ENCODE measurements around the gene CYP39A1.
A peak's percentile ranks its signal among the peaks of the same experiment; 100 is the strongest.

CYP39A1 gene, protein sequence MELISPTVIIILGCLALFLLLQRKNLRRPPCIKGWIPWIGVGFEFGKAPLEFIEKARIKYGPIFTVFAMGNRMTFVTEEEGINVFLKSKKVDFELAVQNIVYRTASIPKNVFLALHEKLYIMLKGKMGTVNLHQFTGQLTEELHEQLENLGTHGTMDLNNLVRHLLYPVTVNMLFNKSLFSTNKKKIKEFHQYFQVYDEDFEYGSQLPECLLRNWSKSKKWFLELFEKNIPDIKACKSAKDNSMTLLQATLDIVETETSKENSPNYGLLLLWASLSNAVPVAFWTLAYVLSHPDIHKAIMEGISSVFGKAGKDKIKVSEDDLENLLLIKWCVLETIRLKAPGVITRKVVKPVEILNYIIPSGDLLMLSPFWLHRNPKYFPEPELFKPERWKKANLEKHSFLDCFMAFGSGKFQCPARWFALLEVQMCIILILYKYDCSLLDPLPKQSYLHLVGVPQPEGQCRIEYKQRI

DNA sequence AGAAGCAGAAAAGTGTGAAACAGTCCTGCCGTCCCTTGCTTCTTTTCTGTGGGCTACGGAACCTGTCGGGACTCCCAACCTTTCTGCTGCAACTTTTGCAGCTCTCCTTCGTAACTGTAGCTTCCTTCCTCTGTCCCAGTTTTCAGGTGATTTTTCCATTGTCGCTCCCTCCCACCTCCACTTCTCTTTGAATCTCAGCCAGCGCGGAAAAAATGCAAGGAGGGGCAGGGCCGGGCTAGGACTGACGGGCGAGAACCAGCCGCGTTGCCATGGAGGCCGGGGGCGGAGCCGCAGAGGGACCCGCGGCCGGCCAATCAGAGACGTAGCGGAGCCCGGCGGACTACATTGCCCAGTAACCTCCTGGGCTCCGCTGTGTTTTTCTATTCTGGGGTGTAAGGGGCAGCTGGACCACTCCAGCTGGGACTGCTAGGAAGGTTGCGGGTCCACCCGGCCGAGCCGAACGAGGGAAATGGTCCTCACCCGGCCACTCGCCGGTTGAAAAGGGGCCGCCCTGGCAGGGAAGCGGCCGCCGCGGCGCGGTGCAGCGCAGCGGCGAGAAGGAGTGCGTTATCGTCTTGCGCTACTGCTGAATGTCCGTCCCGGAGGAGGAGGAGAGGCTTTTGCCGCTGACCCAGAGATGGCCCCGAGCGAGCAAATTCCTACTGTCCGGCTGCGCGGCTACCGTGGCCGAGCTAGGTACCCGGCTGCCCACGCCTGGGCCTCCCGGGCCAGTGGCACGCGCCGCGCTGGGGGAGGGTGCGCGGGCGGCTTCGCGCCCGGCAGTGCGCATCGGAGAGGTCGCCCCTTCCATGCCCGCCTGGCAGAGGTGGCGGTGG is at the start of gene CYP39A1, which contains the start of gene SLC25A27:
CYP39A1 (minus strand) TSS at position 216 of the 836 bp plus-strand sequence. CDS start 236 bp downstream, outside the sequence.
SLC25A27 (plus strand) TSS at position 373 of the 836 bp plus-strand sequence; CDS start at position 591, 218 bp downstream.
- H3K4me1 Mint-ChIP-seq = peaks cover 10% of the 10 kb centered on the region
- H3K27me3 Mint-ChIP-seq = peaks cover 17% of the 10 kb centered on the region
- DNase-seq (ENCODE audit: low spot score in 2 of 2) = peak; percentile 71
- no peaks in the 10 kb centered on the region for H3K9me3 Mint-ChIP-seq
- peak within 1 kb of the TSS; percentile 89 for H3K4me3 Mint-ChIP-seq
- ATAC-seq (ENCODE audit: low read depth) = peak; percentile 100
- peaks cover 3% of the 10 kb centered on the region for H3K36me3 Mint-ChIP-seq
- peak within 1 kb of the TSS; percentile 21 for H3K27ac Mint-ChIP-seq

DNA sequence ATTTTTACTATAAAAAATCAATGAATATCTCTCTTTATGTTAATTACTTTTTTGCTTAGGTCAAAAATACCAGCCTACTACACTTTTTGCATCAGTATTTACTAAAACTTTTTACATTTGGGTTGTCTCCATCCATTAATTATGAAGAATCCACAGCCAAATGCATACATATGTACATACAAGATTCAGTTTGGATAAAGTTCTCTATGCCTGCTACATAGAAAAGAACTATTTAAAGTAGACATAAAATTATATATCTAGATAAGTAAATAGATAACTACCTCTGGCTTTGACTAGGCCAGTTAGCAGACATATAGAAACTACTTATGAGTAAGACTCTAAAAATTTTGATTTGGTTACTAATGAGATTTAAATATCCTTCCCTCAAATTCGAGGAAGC is 47.4 kb upstream of the CYP39A1 start:
- DNase-seq (ENCODE audit: low spot score in 2 of 2) = no peak
- Mint-ChIP-seq H3K9me3 (no peaks in the 10 kb centered on the region), H3K4me1 (no peaks in the 10 kb centered on the region), H3K27me3 (no peaks in the 10 kb centered on the region), H3K27ac (no peak overlapping the region), H3K36me3 (no peaks in the 10 kb centered on the region), H3K4me3 (no peak overlapping the region)
- ATAC-seq (ENCODE audit: low read depth) = no peak

DNA sequence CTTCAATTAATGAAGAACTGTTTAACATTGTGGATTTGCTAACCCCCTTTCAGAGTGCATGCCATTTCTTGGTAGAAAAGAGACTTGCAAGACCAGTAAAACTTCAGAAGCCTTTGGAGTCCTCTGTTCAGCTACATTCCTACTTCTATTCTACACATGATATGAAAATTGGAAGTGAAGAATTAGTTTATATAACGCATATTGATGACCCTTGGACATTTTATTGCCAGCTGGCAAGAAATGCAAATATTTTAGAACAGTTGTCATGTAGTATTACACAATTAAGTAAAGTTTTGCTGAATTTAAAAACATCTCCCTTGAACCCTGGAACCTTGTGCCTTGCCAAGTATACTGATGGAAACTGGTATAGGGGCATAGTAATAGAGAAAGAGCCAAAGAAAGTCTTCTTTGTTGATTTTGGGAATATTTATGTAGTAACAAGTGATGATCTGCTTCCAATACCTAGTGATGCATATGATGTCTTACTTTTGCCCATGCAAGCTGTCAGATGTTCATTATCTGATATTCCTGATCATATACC is 38.4 kb upstream of the CYP39A1 start:
- H3K9me3 Mint-ChIP-seq = no peaks in the 10 kb centered on the region
- peaks cover 4% of the 10 kb centered on the region for H3K27me3 Mint-ChIP-seq
- DNase-seq (ENCODE audit: low spot score in 2 of 2) (no peak), ATAC-seq (ENCODE audit: low read depth) (no peak)
- no peaks in the 10 kb centered on the region for H3K36me3 Mint-ChIP-seq
- H3K4me3 Mint-ChIP-seq = no peak overlapping the region
- no peak overlapping the region for H3K27ac Mint-ChIP-seq
- no peaks in the 10 kb centered on the region for H3K4me1 Mint-ChIP-seq

DNA sequence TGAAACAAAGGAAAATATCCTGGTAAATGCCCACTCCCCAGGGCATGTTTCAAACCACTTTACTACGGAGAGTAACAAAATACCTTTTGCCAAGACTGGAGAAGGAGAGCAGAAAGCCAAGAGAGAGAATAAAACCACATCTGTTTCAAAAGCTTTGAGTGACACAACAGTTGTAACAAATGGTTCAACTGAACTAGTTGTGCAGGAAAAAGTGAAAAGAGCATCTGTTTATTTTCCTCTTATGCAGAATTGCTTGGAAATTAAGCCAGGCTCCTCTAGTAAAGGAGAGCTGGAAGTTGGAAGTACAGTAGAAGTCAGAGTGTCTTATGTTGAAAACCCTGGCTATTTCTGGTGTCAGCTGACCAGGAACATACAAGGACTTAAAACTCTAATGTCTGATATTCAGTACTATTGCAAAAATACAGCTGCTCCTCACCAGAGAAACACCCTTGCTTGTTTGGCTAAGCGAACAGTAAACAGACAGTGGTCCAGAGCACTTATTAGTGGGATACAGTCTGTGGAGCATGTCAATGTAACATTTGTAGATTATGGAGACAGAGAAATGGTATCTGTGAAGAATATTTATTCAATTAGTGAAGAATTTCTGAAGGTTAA is 37.6 kb upstream of the CYP39A1 start:
- no peaks in the 10 kb centered on the region for H3K4me1 Mint-ChIP-seq
- DNase-seq (ENCODE audit: low spot score in 2 of 2) (no peak), ATAC-seq (ENCODE audit: low read depth) (no peak)
- H3K9me3 Mint-ChIP-seq = no peaks in the 10 kb centered on the region
- H3K4me3 Mint-ChIP-seq = no peak overlapping the region
- no peak overlapping the region for H3K27ac Mint-ChIP-seq
- H3K36me3 Mint-ChIP-seq = no peaks in the 10 kb centered on the region
- H3K27me3 Mint-ChIP-seq = peaks cover 4% of the 10 kb centered on the region

DNA sequence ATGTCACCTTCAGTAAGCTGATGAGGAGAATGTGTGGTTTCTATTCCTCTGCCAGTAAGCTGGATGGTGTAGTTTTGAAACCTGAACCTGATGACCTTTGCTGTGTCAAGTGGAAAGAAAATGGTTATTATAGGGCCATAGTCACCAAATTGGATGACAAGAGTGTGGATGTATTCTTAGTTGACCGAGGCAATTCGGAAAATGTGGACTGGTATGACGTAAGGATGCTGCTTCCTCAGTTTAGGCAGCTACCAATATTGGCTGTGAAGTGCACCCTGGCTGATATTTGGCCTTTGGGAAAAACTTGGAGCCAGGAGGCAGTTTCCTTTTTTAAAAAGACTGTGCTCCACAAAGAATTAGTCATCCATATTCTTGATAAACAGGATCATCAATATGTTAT is 37.0 kb upstream of the CYP39A1 start:
- DNase-seq (ENCODE audit: low spot score in 2 of 2) (no peak), ATAC-seq (ENCODE audit: low read depth) (no peak)
- Mint-ChIP-seq H3K4me1 (no peaks in the 10 kb centered on the region), H3K27me3 (peaks cover 4% of the 10 kb centered on the region), H3K36me3 (no peaks in the 10 kb centered on the region), H3K9me3 (no peaks in the 10 kb centered on the region), H3K27ac (no peak overlapping the region), H3K4me3 (no peak overlapping the region)

DNA sequence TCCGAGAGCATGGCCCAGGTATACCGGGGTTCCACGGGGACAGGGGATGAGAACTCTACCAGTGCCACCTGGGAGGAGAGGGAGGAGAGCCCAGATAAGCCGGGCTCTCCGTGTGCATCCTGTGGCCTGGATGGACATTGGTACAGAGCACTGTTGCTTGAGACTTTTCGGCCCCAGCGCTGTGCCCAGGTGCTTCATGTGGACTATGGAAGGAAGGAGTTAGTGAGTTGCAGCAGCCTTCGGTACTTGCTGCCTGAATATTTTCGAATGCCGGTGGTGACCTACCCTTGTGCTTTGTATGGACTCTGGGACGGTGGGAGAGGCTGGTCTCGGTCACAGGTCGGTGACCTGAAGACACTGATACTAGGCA is 36.3 kb upstream of the CYP39A1 start:
- DNase-seq (ENCODE audit: low spot score in 2 of 2) (no peak), ATAC-seq (ENCODE audit: low read depth) (no peak)
- H3K4me3 Mint-ChIP-seq = no peak overlapping the region
- no peaks in the 10 kb centered on the region for H3K36me3 Mint-ChIP-seq
- no peak overlapping the region for H3K27ac Mint-ChIP-seq
- H3K4me1 Mint-ChIP-seq = no peaks in the 10 kb centered on the region
- H3K9me3 Mint-ChIP-seq = no peaks in the 10 kb centered on the region
- H3K27me3 Mint-ChIP-seq = peaks cover 4% of the 10 kb centered on the region

DNA sequence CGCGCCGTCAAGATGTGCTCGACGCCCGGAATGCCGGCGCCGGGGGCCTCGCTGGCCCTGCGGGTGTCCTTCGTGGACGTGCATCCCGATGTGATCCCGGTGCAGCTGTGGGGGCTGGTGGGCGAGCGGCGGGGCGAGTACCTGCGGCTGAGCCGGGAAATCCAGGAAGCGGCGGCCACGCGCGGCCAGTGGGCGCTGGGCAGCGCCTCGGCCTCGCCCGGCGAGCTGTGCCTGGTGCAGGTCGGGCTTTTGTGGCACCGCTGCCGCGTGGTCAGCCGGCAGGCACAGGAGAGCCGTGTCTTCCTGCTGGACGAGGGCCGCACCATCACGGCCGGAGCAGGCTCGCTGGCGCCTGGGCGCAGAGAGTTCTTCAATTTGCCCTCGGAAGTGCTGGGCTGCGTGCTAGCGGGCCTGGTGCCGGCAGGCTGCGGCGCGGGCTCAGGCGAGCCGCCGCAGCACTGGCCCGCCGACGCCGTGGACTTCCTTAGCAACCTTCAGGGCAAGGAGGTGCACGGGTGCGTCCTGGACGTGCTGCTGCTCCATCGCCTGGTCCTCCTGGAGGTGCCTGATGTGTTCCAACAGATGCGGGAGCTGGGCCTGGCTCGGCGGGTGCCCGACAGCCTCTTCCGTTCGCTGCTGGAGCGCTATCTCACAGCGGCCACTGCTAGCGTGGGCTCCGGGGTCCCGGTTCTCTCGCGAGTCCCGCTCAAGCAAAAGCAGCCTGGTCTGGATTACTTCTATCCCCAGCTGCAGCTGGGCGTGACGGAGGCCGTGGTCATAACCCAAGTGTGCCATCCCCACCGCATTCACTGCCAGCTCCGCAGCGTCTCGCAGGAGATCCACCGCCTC is 35.7 kb upstream of the CYP39A1 start:
- ATAC-seq (ENCODE audit: low read depth) = no peak
- H3K27ac Mint-ChIP-seq = no peak overlapping the region

DNA sequence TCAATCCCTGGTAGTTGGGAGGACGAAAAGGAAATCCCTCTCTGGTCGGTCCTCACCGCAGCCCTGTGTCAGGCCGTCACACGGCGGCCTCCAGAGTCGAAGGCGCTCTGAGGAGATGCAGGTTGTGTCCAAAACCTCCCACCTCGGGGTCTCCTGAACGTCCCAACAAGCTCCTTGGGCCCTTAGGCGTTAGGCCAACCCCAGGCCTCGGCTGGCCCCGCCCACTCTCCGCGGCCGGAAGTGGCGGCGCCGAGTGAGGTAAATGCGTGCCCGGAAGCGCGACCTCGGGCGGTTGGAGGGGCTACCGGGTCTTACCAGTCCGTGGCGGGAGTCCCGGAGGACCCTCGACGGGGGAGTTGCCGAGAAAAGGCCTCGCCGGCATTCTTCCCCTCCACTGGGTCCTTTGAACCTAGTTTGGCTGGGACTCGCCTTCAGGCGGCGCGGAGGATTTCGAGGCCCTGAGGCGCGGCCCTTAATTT is 35.0 kb upstream of the CYP39A1 start, which contains the start of gene TDRD6:
TDRD6 (plus strand) TSS at position 267 of the 479 bp plus-strand sequence. CDS start 244 bp downstream, outside the sequence.
- H3K9me3 Mint-ChIP-seq = no peaks in the 10 kb centered on the region
- ATAC-seq (ENCODE audit: low read depth) (no peak), DNase-seq (ENCODE audit: low spot score in 2 of 2) (no peak)
- H3K4me1 Mint-ChIP-seq = no peaks in the 10 kb centered on the region
- H3K27ac Mint-ChIP-seq = no peak within 1 kb of the TSS
- peaks cover 1% of the 10 kb centered on the region for H3K27me3 Mint-ChIP-seq
- no peaks in the 10 kb centered on the region for H3K36me3 Mint-ChIP-seq
- H3K4me3 Mint-ChIP-seq = no peak within 1 kb of the TSS

More for the DNA sequence above, 35.7 kb upstream of the CYP39A1 start:
- Mint-ChIP-seq H3K4me3 (no peak overlapping the region), H3K27me3 (peaks cover 1% of the 10 kb centered on the region), H3K36me3 (no peaks in the 10 kb centered on the region), H3K4me1 (no peaks in the 10 kb centered on the region), H3K9me3 (no peaks in the 10 kb centered on the region)
- DNase-seq (ENCODE audit: low spot score in 2 of 2) = no peak

DNA sequence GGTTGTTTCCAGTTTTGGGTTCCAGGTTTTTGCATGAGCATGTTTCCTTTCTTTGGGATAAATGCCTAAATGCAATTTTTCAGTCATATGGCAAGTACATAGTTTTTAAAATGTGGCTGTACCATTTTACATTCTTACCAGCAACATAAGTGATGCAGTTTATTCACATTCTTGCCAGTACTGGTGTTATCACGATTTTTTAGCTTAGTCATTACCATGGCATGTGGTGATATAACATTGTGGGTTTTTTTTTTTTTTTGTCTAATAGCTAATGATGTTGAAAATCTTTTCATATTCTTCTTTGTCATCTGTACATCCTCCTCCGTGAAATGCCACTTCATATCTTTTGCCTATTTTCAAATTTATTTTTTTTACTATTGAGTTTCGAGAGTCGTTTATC is 32.2 kb upstream of the CYP39A1 start:
- DNase-seq (ENCODE audit: low spot score in 2 of 2) = no peak
- Mint-ChIP-seq H3K27me3 (peaks cover 7% of the 10 kb centered on the region), H3K4me3 (no peak overlapping the region), H3K27ac (no peak overlapping the region), H3K4me1 (no peaks in the 10 kb centered on the region), H3K36me3 (no peaks in the 10 kb centered on the region), H3K9me3 (peaks cover 1% of the 10 kb centered on the region)
- ATAC-seq (ENCODE audit: low read depth) = no peak

DNA sequence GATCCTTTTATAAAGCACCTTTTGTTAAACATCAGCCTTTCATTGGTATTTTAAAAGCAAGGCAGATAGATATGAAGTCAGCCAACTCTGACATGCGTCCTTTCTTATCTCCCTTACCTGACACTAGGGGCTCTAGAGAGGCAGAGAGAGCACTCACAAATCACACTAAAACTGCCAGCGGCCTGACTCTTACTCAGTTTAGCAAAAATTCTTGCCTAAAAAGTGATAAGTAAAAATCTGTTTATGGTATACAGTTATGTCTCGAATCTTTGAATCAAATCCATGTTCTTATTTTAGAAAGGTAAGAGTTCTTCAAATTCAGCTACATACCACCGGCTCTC is 24.7 kb upstream of the CYP39A1 start:
- H3K36me3 Mint-ChIP-seq = no peaks in the 10 kb centered on the region
- ATAC-seq (ENCODE audit: low read depth) (peak; percentile 71), DNase-seq (ENCODE audit: low spot score in 2 of 2) (no peak)
- H3K9me3 Mint-ChIP-seq = peaks cover 1% of the 10 kb centered on the region
- H3K27ac Mint-ChIP-seq = no peak overlapping the region
- peaks cover 7% of the 10 kb centered on the region for H3K27me3 Mint-ChIP-seq
- peaks cover 3% of the 10 kb centered on the region for H3K4me1 Mint-ChIP-seq
- no peak overlapping the region for H3K4me3 Mint-ChIP-seq

DNA sequence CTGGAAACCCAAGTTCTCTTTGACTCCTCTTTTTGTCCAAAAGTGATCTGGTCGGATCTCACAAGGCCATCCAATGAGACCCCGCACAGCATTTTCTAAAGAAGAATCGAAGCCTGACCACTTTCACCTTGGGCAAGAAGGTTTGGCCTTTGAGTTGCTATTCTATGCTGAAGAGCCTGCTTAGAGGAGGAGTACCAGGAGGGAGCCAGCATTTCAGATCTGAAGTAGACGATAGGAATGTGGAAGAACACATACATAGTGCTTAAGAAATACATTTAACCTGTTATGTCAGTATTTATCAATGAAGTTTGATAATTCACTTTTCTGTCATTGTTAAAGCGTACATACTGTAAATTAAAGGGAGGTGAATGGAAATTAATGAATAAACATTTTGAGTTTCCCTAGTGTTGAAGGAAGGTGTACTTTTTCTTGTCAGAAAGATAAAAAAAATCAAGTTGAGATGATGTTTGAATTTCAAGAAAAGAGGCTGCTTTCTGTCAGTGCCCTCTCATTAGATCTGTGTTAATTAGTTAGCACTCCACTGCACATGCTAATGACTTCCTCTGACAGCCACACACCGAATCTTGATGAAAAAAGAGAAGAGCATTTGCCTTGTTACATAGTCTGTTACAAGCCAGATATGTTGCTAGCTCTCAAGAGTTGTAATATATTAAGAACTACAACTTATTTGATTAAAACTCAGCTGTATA is 24.1 kb upstream of the CYP39A1 start:
- H3K4me1 Mint-ChIP-seq = peaks cover 3% of the 10 kb centered on the region
- no peak overlapping the region for H3K4me3 Mint-ChIP-seq
- H3K36me3 Mint-ChIP-seq = no peaks in the 10 kb centered on the region
- peaks cover 7% of the 10 kb centered on the region for H3K27me3 Mint-ChIP-seq
- DNase-seq (ENCODE audit: low spot score in 2 of 2) (no peak), ATAC-seq (ENCODE audit: low read depth) (peak; percentile 55)
- peaks cover 1% of the 10 kb centered on the region for H3K9me3 Mint-ChIP-seq
- no peak overlapping the region for H3K27ac Mint-ChIP-seq

DNA sequence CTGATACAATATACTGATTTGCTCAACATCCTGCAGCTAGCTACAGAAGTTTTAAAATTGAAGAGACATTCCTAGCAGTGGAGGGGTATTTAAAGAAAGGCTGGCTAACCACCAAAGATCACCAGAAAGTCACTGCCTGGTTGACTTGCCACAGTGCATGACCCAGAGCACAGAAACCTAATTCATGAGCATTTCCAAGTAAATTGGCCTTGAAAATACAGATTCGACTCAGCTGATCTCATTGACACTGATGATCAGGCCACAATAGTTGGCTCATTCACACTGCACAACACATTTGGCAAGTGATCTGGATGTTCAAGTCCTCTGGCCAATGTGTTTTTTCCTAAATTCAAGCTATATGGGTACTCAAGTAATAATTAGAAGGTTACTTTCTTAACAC is 21.8 kb upstream of the CYP39A1 start:
- H3K27me3 Mint-ChIP-seq = no peaks in the 10 kb centered on the region
- no peak for ATAC-seq (ENCODE audit: low read depth)
- DNase-seq (ENCODE audit: low spot score in 2 of 2) = no peak
- H3K4me1 Mint-ChIP-seq = peaks cover 3% of the 10 kb centered on the region
- no peak overlapping the region for H3K27ac Mint-ChIP-seq
- no peaks in the 10 kb centered on the region for H3K36me3 Mint-ChIP-seq
- H3K4me3 Mint-ChIP-seq = no peak overlapping the region
- no peaks in the 10 kb centered on the region for H3K9me3 Mint-ChIP-seq

Data from memory B cell (primary cell).